GM12873 (cell line): ENCODE data around the gene HSP90AB1.

Experiments
- TF ChIP-seq, protein P1 (sequence below): IDR thresholded peaks from 2 replicates; pipeline ENCODE4 v1.5.1; 2012; ENCODE audit warnings: low read depth, mild to moderate bottlenecking, moderate library complexity, low read length, control low read depth; ENCODE audit not compliant: insufficient read depth; ENCODE audit errors: missing control alignments

HSP90AB1 gene

DNA sequence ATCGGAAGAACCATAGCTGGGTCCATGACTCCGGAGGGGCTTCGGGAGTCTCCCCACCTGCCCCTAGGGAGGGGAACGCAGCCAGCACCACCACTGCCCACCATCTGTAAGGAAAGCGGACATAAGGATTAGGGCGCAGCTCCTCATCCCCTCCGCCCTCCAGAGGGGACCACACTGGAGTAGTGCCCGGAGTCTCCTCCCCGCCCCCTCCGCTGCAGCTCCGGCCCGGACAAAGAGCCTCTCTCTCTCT is 9.8 kb downstream of the HSP90AB1 start:
- TF ChIP-seq, protein P1, sequence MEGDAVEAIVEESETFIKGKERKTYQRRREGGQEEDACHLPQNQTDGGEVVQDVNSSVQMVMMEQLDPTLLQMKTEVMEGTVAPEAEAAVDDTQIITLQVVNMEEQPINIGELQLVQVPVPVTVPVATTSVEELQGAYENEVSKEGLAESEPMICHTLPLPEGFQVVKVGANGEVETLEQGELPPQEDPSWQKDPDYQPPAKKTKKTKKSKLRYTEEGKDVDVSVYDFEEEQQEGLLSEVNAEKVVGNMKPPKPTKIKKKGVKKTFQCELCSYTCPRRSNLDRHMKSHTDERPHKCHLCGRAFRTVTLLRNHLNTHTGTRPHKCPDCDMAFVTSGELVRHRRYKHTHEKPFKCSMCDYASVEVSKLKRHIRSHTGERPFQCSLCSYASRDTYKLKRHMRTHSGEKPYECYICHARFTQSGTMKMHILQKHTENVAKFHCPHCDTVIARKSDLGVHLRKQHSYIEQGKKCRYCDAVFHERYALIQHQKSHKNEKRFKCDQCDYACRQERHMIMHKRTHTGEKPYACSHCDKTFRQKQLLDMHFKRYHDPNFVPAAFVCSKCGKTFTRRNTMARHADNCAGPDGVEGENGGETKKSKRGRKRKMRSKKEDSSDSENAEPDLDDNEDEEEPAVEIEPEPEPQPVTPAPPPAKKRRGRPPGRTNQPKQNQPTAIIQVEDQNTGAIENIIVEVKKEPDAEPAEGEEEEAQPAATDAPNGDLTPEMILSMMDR = no peak

DNA sequence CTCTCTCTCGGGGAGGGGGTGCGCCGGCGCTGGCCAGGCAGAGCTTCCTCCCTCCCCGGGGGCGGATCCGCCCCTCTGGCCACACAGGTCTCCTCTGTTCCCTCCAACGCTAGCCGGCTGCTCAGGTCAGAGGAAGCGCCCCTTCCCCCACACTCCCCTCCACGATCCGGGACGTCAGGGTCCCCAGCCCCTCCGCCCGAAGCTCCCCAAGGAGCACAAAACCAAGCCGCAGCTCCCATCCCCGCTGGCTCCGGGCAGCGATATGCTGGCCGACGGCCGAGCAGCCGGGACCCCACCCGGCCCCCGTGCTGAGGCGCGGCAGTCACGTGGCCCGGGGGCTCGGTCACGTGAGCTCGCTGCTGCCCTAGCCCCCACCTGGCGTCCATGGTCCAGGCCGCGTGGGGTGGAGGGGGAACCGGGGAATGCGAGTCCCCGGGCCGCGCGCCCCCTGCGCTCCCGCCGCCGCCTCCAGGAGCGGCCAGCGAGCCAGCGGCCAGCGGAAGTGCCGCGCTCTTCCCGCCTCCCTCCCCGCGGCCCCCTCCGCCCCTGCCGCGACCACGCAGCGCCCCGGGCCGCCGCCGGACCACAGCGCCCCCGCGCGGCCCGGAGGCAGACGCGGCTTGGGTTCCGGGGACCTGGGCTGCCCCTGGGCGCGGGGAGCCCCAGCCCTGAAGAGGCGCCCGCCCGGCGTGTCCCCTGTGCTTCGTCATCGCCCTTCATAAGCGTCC is 10.3 kb downstream of the HSP90AB1 start, which contains the start of gene SLC35B2:
SLC35B2 (minus strand) TSS at position 504 of the 728 bp plus-strand sequence; CDS start at position 386, 118 bp downstream.
- TF ChIP-seq, protein P1 = peak; percentile 66

DNA sequence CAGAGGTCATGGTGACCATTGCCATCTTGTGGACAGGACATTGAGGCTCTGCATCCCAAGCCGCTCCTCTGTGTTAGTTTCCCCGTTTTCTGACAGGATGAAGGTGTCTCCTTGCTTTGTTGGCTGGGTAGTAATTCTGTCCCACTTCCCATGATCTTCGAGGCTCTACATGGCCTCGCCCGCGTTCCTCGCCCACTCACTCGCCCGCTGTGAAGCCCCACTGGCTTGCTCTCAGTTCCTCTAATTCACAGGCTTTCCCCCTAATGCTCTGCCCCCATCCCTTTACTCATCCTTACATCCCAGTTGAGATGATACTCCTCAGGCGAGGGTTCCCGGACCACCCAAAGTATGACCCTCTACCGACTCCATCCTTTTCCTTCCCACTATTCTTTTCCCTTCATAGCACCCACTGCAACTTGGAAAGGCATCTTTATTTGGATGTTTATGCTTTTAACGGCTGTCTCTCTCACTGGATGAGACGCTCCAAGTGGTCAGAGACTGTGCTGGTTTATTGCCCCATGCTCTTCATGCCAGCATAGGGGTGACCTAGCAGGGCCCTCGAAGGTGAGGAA is 10.9 kb downstream of the HSP90AB1 start:
- TF ChIP-seq, protein P1 = no peak

DNA sequence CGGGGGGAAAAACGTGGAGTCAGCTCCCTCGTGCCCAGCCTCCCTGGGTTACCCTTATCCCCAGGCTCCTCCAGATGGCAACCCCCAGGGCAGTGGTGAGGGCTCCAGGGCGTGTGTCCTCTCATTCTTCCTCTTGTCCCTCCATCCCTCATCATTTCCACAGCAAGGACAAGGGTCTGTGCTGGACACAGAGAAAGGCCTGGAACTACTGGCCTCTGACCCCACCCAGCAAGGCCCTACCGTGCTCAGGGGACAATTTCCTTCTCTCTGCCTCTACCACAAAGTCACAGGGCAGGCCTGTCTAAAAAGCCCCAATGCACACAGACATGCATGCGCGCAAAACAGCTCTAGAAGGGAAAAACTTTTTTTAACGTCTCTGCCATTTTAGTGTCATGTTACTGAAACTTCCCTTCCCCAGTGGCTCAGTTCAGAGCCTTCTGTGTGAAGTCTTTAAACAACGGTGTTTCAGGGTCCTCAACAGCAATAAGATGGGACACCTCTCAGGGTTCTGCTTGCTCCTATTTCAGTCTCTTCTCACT is 11.5 kb downstream of the HSP90AB1 start:
- TF ChIP-seq, protein P1 = no peak

DNA sequence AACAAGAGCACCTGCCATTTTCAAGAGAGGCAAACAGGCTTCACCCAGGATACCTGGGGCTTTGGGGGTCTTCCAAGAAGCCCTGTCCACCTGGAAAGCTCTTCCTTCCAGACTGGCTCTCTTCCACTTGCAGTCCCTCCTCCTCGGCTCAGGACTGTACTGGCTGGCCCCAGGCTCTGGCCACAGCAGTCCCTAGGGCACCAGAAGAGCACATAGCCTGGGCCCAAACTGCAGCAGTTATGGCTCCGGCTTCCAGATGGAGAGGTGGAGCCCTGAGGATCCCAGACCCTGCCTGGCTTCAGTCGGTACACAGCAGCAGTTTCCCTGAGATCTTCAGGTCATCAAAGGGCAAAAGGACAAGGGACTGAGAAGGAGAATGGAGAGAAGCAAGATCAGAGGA is 12.0 kb downstream of the HSP90AB1 start:
- TF ChIP-seq, protein P1 = no peak

DNA sequence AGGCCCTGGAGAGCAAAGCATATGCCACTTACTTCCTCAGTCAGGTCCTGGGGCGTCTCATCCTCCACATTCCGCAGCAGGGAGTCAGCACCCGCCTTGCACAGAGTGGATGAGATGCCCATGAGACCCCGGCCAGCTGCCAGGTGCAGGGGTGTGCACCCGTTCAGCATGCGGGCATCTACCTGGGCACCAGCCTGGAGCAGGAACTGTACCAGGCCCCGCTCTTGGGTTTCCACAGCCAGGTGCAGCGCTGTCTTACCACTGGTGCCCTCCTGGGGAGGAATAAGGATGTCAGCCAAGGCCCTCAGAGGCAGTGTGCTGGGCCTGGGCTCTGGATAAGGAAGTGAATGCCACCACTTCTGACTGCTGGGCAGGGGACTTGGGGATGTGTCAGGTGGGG is 13.1 kb downstream of the HSP90AB1 start:
- TF ChIP-seq, protein P1 = no peak

DNA sequence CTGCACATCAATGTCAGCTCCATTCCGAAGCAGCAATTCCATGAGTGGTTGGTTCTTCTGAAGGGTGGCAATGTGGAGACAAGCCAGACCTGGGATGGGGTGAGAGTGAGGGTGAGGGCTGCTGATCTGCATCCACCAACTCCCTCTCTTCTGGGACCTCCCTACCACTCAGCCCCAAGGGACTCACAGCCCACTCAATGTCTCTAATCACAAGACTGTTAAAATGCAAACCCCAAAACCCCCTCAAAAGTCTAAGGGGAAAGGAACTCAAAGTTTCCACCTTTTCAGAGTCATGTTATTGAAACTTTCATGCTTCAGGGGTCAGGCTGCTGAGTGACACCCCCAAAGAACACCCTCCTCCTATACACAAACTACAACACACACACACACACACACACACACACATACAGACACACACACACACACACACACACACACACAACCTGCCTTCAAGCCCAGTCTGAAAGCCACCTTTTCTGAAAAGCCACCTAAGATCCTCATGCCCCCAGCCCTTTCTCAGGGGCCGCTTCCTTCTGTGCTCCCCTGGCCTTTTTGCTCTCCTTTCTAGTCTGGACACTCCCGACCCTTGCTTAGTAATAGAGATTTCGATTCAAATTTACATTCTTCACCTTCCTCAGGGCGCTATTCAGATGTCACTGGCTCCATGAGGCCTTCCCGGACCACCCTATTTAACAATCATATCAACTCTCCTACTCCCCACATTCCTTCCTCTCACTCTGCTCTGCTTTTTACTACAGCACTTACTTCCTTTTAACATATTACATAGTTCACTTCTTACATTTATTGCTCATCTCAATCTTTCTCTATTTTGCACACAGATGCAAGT is 13.8 kb downstream of the HSP90AB1 start:
- TF ChIP-seq, protein P1 = no peak
